Heart right ventricle (tissue), 16 donors: ENCODE data around the gene TNS3. TPM values are rescaled to one million over a fixed set of nuclear protein-coding genes. Genes with fewer than 3 reads are reported as not detected.

Source experiments
- ATAC-seq, 8 donors: fragments of 200-7000 bp; cut with Tn5 transposase; one replicate each; pipeline ENCODE4 v1.9.1; 2020; ENCODE audit warnings: mild to moderate bottlenecking in 8 of 8, moderate library complexity in 8 of 8, moderate number of reproducible peaks in 1 of 8
- DNase-seq, 2 donors: peaks; one replicate each; pipeline ENCODE4 v3.0.0-alpha.2; 2020
- H3K27ac ChIP-seq, 10 donors: fragments of 200-600 bp; sonication (generic) in 2 of 10; one replicate each; pipeline versions ENCODE4 v1.5.0 to v1.8.0; 2020 to 2022; ENCODE audit warnings: mild to moderate bottlenecking in 3 of 10
- H3K27me3 ChIP-seq, 7 donors: fragments of 200-600 bp; one replicate each; pipeline ENCODE4 v1.8.0; 2021 to 2022; ENCODE audit warnings: mild to moderate bottlenecking in 2 of 7
- H3K36me3 ChIP-seq, 9 donors: fragments of 200-600 bp; sonication (generic) in 1 of 9; one replicate each; pipeline versions ENCODE4 v1.5.0 to v1.8.0; 2020 to 2022; ENCODE audit warnings: mild to moderate bottlenecking in 2 of 9
- H3K4me1 ChIP-seq, 9 donors: fragments of 200-600 bp; sonication (generic) in 1 of 9; one replicate each; pipeline versions ENCODE4 v1.5.0 to v1.8.0; 2020 to 2022; ENCODE audit warnings: mild to moderate bottlenecking in 4 of 9
- H3K4me3 ChIP-seq, 10 donors: fragments of 200-600 bp; sonication (generic) in 2 of 10; one replicate each; pipeline versions ENCODE4 v1.5.0 to v1.8.0; 2020 to 2022; ENCODE audit warnings: mild to moderate bottlenecking in 7 of 10, moderate library complexity in 2 of 10
- H3K9me3 ChIP-seq, 11 donors: fragments of 200-600 bp in 10 of 11; sonication (generic) in 2 of 11; one replicate each; pipeline versions ENCODE4 v1.5.0 to v1.8.0; 2013 to 2022; ENCODE audit warnings: mild to moderate bottlenecking in 2 of 11, control low read depth in 1 of 11, moderate library complexity in 1 of 11
- WGBS, 2 donors: extraction: QIAGEN DNeasy Blood & Tissue Kit; methylation state at CpG; one replicate each; pipeline ENCODE4 v1.1.7; 2013; ENCODE audit warnings: inconsistent platforms in 1 of 2; 5-methylcytosine and 5-hydroxymethylcytosine counted together
- intact Hi-C, 10 donors: fragments of 100-400 bp; cut with DNase I; formaldehyde crosslinking; loops; one replicate each; pipeline versions ENCODE4 v1.11.1 to v1.14.2; 2022
- polyA plus RNA-seq, 2 donors: library from polyadenylated mRNA; stranded (reverse); fragments of 200-250 nt; gene quantifications; one replicate each; pipeline ENCODE4 v1.2.3, GENCODE V29; 2013
- total RNA-seq, 10 donors: library from RNA; stranded (reverse); fragmentation: NEBNext Ultra II Directional in 3 of 10; extraction: Animal tissue kit (Norgen Biotek cat#: 25700) in 3 of 10; gene quantifications; one replicate each; pipeline versions ENCODE4 v1.2.1 to v1.2.4, GENCODE V29; 2021 to 2023
- TF ChIP-seq, protein P1 (sequence below), 9 donors: fragments of 200-600 bp; sonication (generic) in 2 of 9; IDR thresholded peaks; one replicate each; pipeline versions ENCODE4 v1.5.0 to v1.8.0; 2021 to 2022; ENCODE audit warnings: antibody characterized with exemption in 9 of 9, mild to moderate bottlenecking in 5 of 9, moderate library complexity in 1 of 9
- donor health status: Arrhythmogenic right ventricular cardiomyopathy.
- donor health status: ischemic (EF 13 %, LVEDD 7.1; RV severe dilation, severe dysfunction).
- donor health status: healthy with polysubstance abuse.
- donor health status: DM: no; HTN: yes; CAD: no.
- donor health status: DM: no; HTN: no; CAD: no.
- donor health status: ischemic (EF 25% LVEDD 6.9; RV normal size, moderate dysfunction).
- donor health status: ischemic (EF 25% LVEDD 5.7; RV mildly dilated, moderate dysfunction).
- donor health status: healthy.
- donor health status: DM: yes; HTN: yes; CAD: no.
- donor health status: Ischemic cardiomyopathy.
- donor health status: ischemic (EF 35%, LVEDD 5.7; RV mildly dilated, moderate dysfunction).
- donor health status: nonischemic (EF 11% LVEDD 7.7; RV severe dilation, severe dysfunction).
- donor health status: DM: yes; HTN: yes; CAD: no.
- donor health status: PGD.
- donor health status: ischemic (EF 29% LVEDD 5.4; RV normal size, mild dysfunction).
- donor health status: nonischemic (EF 23%, LVEDD 6.1; RV moderate dilation, normal function).

The TNS3 gene
- total and polyA plus RNA-seq, 12 donors, result 6.7 to 74.2 (median 34.0) TPM

DNA sequence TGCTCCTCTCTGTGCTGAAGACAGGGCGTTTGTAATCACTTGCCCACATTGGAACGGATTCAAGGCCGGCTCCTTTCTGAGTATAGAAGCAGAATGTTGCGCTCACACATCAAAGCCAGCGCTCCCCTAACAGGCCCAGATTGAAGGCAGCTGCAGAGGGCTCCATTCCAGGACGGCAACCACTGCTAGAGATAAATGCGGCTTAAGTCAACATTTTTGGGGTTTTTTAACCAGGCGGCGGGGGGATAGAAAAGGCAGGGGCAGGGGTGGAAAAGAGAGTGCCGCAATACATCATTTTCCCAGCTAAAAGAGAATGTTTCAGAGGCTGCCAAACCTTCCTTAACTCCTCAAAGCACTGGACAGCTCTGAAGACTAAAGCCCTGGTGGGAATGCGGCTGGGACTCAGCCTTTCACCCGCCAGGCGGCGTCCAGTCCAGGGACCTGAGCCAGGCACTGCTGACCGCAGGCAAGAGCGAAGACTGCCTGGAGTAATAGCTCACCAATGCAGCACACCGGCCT, 189.6 kb downstream of the TNS3 start:
- no peak overlapping the region for H3K27ac ChIP-seq
- peaks cover 0 to 11% (median 6%) of the 10 kb centered on the region in 9 donors for H3K4me1 ChIP-seq
- TF ChIP-seq, protein P1, sequence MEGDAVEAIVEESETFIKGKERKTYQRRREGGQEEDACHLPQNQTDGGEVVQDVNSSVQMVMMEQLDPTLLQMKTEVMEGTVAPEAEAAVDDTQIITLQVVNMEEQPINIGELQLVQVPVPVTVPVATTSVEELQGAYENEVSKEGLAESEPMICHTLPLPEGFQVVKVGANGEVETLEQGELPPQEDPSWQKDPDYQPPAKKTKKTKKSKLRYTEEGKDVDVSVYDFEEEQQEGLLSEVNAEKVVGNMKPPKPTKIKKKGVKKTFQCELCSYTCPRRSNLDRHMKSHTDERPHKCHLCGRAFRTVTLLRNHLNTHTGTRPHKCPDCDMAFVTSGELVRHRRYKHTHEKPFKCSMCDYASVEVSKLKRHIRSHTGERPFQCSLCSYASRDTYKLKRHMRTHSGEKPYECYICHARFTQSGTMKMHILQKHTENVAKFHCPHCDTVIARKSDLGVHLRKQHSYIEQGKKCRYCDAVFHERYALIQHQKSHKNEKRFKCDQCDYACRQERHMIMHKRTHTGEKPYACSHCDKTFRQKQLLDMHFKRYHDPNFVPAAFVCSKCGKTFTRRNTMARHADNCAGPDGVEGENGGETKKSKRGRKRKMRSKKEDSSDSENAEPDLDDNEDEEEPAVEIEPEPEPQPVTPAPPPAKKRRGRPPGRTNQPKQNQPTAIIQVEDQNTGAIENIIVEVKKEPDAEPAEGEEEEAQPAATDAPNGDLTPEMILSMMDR (IDR thresholded peaks at IDR 0.05), result peak; percentile 9 to 58 (median 37)
- H3K36me3 ChIP-seq, result peaks cover 0 to 89% (median 28%) of the 10 kb centered on the region in 9 donors
- no peaks in the 10 kb centered on the region for H3K27me3 ChIP-seq
- intact Hi-C loops, result loop anchor here in 1 of 10 donors (10.0 kb wide), 2 partner anchors 57 to 127 kb away; no protein-coding TSS in a partner anchor
- peaks cover 0 to 4% (median 0%) of the 10 kb centered on the region in 11 donors for H3K9me3 ChIP-seq
- no peak overlapping the region for H3K4me3 ChIP-seq
- ATAC-seq (peak; percentile 80 to 91 (median 84)), DNase-seq (peak; percentile 53 to 76)
- 72 to 76% methylated on average over 17 of the region's 17 CpGs for WGBS, 2 donors

DNA sequence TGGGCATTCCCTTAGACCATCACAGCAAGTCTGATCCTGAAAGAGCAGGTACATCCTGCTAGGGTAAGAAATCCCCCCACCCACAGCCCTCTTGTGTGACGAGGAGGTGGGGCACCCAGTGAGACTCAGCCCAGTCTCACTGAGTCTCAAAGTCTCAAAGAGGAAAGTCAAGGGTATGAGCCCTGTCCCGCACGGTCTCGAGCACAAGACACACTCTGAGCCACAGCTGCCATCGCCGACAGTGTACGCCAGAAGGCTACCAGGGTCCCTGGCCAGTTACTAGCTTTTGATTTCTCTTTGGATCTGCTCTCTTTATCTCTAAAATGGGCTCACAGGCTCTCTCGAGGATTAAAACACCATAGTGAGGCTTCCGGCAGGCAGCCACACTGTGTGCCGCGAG, 190.2 kb downstream of the TNS3 start:
- 83 to 94% methylated on average over 11 of the region's 11 CpGs for WGBS, 2 donors
- no peak overlapping the region for H3K27ac ChIP-seq
- TF ChIP-seq, protein P1 (IDR thresholded peaks at IDR 0.05), result no peak
- H3K36me3 ChIP-seq, result peaks cover 0 to 87% (median 25%) of the 10 kb centered on the region in 9 donors
- peaks cover 0 to 4% (median 0%) of the 10 kb centered on the region in 11 donors for H3K9me3 ChIP-seq
- DNase-seq, result no peak
- intact Hi-C loops, result loop anchor here in 1 of 10 donors (10.0 kb wide), 2 partner anchors 57 to 127 kb away; no protein-coding TSS in a partner anchor
- peak in 3 of 8 donors; percentile 8 to 29 (median 14) for ATAC-seq
- H3K4me1 ChIP-seq, result peaks cover 0 to 12% (median 6%) of the 10 kb centered on the region in 9 donors
- H3K4me3 ChIP-seq, result no peak overlapping the region
- H3K27me3 ChIP-seq, result no peaks in the 10 kb centered on the region

DNA sequence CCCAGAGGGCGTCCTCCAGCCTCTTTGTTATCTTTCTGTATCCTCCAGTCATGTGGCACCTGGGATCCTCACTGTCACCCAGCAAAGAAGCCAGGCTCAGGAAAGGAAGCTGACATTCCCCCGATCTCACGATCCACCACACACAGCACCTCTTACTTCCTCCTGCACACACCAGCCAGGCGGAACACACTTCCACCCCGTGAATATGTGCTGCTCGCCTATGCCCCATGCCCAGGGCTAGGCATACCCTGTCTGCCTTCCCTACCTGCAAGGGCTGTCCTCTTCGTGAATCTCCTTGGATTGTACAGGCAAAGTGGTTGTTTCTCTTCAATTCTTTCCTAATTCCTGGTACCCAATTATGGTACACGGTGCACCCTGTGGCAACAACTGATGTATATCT, 191.0 kb downstream of the TNS3 start:
- H3K4me1 ChIP-seq, result peaks cover 0 to 21% (median 9%) of the 10 kb centered on the region in 9 donors
- no peak overlapping the region for H3K4me3 ChIP-seq
- H3K9me3 ChIP-seq, result peaks cover 0 to 4% (median 0%) of the 10 kb centered on the region in 11 donors
- 92 to 96% methylated on average over 8 of the region's 8 CpGs for WGBS, 2 donors
- peaks cover 0 to 87% (median 17%) of the 10 kb centered on the region in 9 donors for H3K36me3 ChIP-seq
- ATAC-seq (no peak), DNase-seq (no peak)
- intact Hi-C loops, result loop anchor here in 1 of 10 donors (10.0 kb wide), 2 partner anchors 56 to 126 kb away; no protein-coding TSS in a partner anchor
- H3K27ac ChIP-seq, result no peak overlapping the region
- TF ChIP-seq, protein P1 (IDR thresholded peaks at IDR 0.05), result no peak
- H3K27me3 ChIP-seq, result no peaks in the 10 kb centered on the region

DNA sequence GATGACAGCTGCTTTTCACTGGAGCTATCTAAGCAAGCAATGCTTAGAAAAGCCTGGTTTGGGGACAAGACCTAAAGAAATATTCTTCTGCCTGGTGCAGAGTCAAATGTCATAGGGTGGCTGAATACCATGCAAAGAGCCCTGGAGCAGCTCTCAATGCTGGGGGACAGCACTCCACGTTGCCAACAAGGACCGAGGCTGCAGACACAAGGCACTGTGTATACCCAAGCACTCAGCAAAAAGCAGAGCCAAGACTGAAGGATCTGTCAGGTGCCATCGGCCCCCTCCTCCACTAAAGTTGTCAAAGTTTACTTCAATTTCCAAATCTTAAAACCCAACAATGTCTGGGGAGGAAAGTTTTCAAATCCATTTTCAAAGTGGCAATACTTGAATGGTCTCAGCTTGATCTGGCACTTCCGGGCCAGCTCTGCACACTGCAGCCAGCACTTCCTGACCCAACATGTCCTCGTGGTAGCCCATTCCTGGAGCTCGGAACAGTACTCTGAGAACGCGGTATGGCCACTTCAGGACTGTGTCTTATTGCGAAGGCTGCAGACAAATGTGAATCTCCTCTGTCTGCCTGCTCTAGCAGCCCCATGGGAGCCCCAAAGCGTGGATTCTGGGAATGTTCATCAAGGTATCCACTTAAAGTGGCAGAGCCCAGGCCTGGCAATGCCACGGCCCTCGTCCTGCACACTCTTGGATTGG, 191.8 kb downstream of the TNS3 start:
- WGBS, 2 donors, result 80 to 91% methylated on average over 12 of the region's 12 CpGs
- ATAC-seq (no peak), DNase-seq (no peak)
- H3K27me3 ChIP-seq, result no peaks in the 10 kb centered on the region
- H3K9me3 ChIP-seq, result peaks cover 0 to 4% (median 0%) of the 10 kb centered on the region in 11 donors
- intact Hi-C loops, result loop anchor here in 2 of 10 donors (10.0 kb wide), 3 partner anchors 55 to 125 kb away; no protein-coding TSS in a partner anchor
- no peak overlapping the region for H3K27ac ChIP-seq
- TF ChIP-seq, protein P1 (IDR thresholded peaks at IDR 0.05), result no peak
- peaks cover 0 to 87% (median 10%) of the 10 kb centered on the region in 9 donors for H3K36me3 ChIP-seq
- H3K4me1 ChIP-seq, result peaks cover 0 to 24% (median 9%) of the 10 kb centered on the region in 9 donors
- H3K4me3 ChIP-seq, result no peak overlapping the region
